ENCODE measurements around the gene BRAT1.
A peak's percentile ranks its signal among the peaks of the same experiment; 100 is the strongest.

Gene BRAT1

GRCh38 chr7:2514473-2515423 lies 40.6 kb downstream of the BRAT1 start:
- Mint-ChIP-seq H3K9me3 (no peaks in the 10 kb centered on the region), H3K4me3 (no peak overlapping the region), H3K27ac (no peak overlapping the region), H3K36me3 (ENCODE audit: low read depth) (no peaks in the 10 kb centered on the region), H3K4me1 (peaks cover 39% of the 10 kb centered on the region), H3K27me3 (ENCODE audit: low read depth) (peaks cover 7% of the 10 kb centered on the region)
- TF ChIP-seq CTCF (IDR thresholded peaks at IDR 0.05; ENCODE audit: unreplicated experiment in 3 of 3): no peak

GRCh38 chr7:2513702-2514101 lies 41.6 kb downstream of the BRAT1 start:
- no peak for TF ChIP-seq CTCF (IDR thresholded peaks at IDR 0.05; ENCODE audit: unreplicated experiment in 3 of 3)
- Mint-ChIP-seq H3K4me3 (no peak overlapping the region), H3K36me3 (ENCODE audit: low read depth) (no peaks in the 10 kb centered on the region), H3K9me3 (no peaks in the 10 kb centered on the region), H3K4me1 (peaks cover 46% of the 10 kb centered on the region), H3K27me3 (ENCODE audit: low read depth) (peaks cover 7% of the 10 kb centered on the region), H3K27ac (no peak overlapping the region)

- TF ChIP-seq CTCF (IDR thresholded peaks at IDR 0.05; ENCODE audit: unreplicated experiment in 3 of 3): no peak
- peaks cover 3% of the 10 kb centered on the region for H3K27me3 Mint-ChIP-seq (ENCODE audit: low read depth)
- H3K4me1 Mint-ChIP-seq: peaks cover 43% of the 10 kb centered on the region
- peak overlapping the region; percentile 77 to 88 (median 83) for H3K27ac Mint-ChIP-seq
- H3K36me3 Mint-ChIP-seq (ENCODE audit: low read depth): no peaks in the 10 kb centered on the region
- no peak overlapping the region for H3K4me3 Mint-ChIP-seq
- no peaks in the 10 kb centered on the region for H3K9me3 Mint-ChIP-seq
Observed at GRCh38 chr7:2512713-2513112, 42.6 kb downstream of the BRAT1 start.

- no peaks in the 10 kb centered on the region for H3K36me3 Mint-ChIP-seq (ENCODE audit: low read depth)
- no peaks in the 10 kb centered on the region for H3K27me3 Mint-ChIP-seq (ENCODE audit: low read depth)
- peak overlapping the region; percentile 77 to 88 (median 83) for H3K27ac Mint-ChIP-seq
- peaks cover 38% of the 10 kb centered on the region for H3K4me1 Mint-ChIP-seq
- no peaks in the 10 kb centered on the region for H3K9me3 Mint-ChIP-seq
- TF ChIP-seq CTCF (IDR thresholded peaks at IDR 0.05; ENCODE audit: unreplicated experiment in 3 of 3): no peak
- no peak overlapping the region for H3K4me3 Mint-ChIP-seq
Observed at GRCh38 chr7:2512179-2512661, 43.1 kb downstream of the BRAT1 start.

- Mint-ChIP-seq H3K4me1 (peaks cover 34% of the 10 kb centered on the region), H3K27ac (peak overlapping the region in 1 of 3 experiments; percentile 83), H3K4me3 (no peak overlapping the region), H3K9me3 (no peaks in the 10 kb centered on the region), H3K36me3 (ENCODE audit: low read depth) (no peaks in the 10 kb centered on the region), H3K27me3 (ENCODE audit: low read depth) (no peaks in the 10 kb centered on the region)
- no peak for TF ChIP-seq CTCF (IDR thresholded peaks at IDR 0.05; ENCODE audit: unreplicated experiment in 3 of 3)
Observed at GRCh38 chr7:2511769-2512168, 43.6 kb downstream of the BRAT1 start.
